Right forelimb (tissue), 1 donor: ENCODE measurements around the gene TMEM200C.

Source experiments
- DNase-seq: peaks from one replicate; pipeline ENCODE4 v3.0.0-alpha.2; 2018

Gene TMEM200C

GRCh38 chr18:5895299-5895875 lies at the start of gene TMEM200C:
TMEM200C (minus strand) TSS chr18:5895522; CDS start chr18:5892063, 3,459 bp downstream.
- DNase-seq = peak; percentile 66

- DNase-seq = no peak
Observed at GRCh38 chr18:5944448-5944847, 49.1 kb upstream of the TMEM200C start.

GRCh38 chr18:5943514-5943913 lies 48.2 kb upstream of the TMEM200C start:
- no peak for DNase-seq

GRCh38 chr18:5942591-5942990 lies 47.3 kb upstream of the TMEM200C start:
- DNase-seq = no peak

GRCh38 chr18:5941890-5942289 lies 46.6 kb upstream of the TMEM200C start:
- no peak for DNase-seq

- DNase-seq = no peak
Observed at GRCh38 chr18:5939801-5940667, 44.7 kb upstream of the TMEM200C start.

- DNase-seq = no peak
Observed at GRCh38 chr18:5937795-5938194, 42.5 kb upstream of the TMEM200C start.

- no peak for DNase-seq
Observed at GRCh38 chr18:5937121-5937520, 41.8 kb upstream of the TMEM200C start.

GRCh38 chr18:5930789-5931188 lies 35.5 kb upstream of the TMEM200C start:
- no peak for DNase-seq

- no peak for DNase-seq
Observed at GRCh38 chr18:5918205-5918858, 23.0 kb upstream of the TMEM200C start.

- no peak for DNase-seq
Observed at GRCh38 chr18:5914951-5915350, 19.6 kb upstream of the TMEM200C start.

GRCh38 chr18:5914016-5914415 lies 18.7 kb upstream of the TMEM200C start:
- DNase-seq = no peak

- DNase-seq = no peak
Observed at GRCh38 chr18:5912566-5912965, 17.2 kb upstream of the TMEM200C start.

- DNase-seq = no peak
Observed at GRCh38 chr18:5909125-5909524, 13.8 kb upstream of the TMEM200C start.

- DNase-seq = no peak
Observed at GRCh38 chr18:5903386-5903785, 8.1 kb upstream of the TMEM200C start.

- no peak for DNase-seq
Observed at GRCh38 chr18:5900262-5900661, 4.9 kb upstream of the TMEM200C start.

GRCh38 chr18:5899835-5900234 lies 4.5 kb upstream of the TMEM200C start:
- DNase-seq = no peak

GRCh38 chr18:5895876-5896740 lies 786 bp upstream of the TMEM200C start:
- peak; percentile 73 for DNase-seq

- peak; percentile 73 for DNase-seq
Observed at GRCh38 chr18:5894611-5895298, 567 bp downstream of the TMEM200C start.

- no peak for DNase-seq
Observed at GRCh38 chr18:5893956-5894610, 1.2 kb downstream of the TMEM200C start.

GRCh38 chr18:5892823-5893431 lies 2.4 kb downstream of the TMEM200C start:
- no peak for DNase-seq
